Pancreas (tissue), 10 donors: ENCODE data around the gene CD163L1. TPM values are rescaled to one million over a fixed set of nuclear protein-coding genes. Genes with fewer than 3 reads are reported as not detected.
A peak's percentile ranks its signal among the peaks of the same experiment; 100 is the strongest.
"Not testable (repeated sequence)": the region's sequence is repeated elsewhere in the genome, so short reads cannot be mapped to it uniquely, and the experiment has no call there.

Experiments
- ATAC-seq, 4 donors: fragments of 200-7000 bp; cut with Tn5 transposase; one replicate each; pipeline versions ENCODE4 v1.8.0 to v1.9.1; 2020; ENCODE audit warnings: mild to moderate bottlenecking in 4 of 4, moderate library complexity in 4 of 4
- DNase-seq, 6 donors: peaks; one replicate each; pipeline ENCODE4 v3.0.0-alpha.2; 2020
- FAIRE-seq: peaks from 2 replicates; lab custom pipeline; 2012; peaks lifted over from hg19 to GRCh38; lab: Jason Lieb, UNC
- H3K27ac ChIP-seq, 4 donors: fragments of 200-600 bp; sonication (generic); 1 replicate in 3 of 4; 2 replicates in 1 of 4; pipeline versions ENCODE4 v1.5.0 to v1.8.0; 2020
- H3K27me3 ChIP-seq, 4 donors: fragments of 200-600 bp; one replicate each; pipeline ENCODE4 v1.8.0; 2021
- H3K36me3 ChIP-seq, 3 donors: fragments of 200-600 bp; sonication (generic) in 1 of 3; one replicate each; pipeline versions ENCODE4 v1.5.0 to v1.8.0; 2020 to 2021
- H3K4me1 ChIP-seq, 3 donors: fragments of 200-600 bp; one replicate each; pipeline ENCODE4 v1.8.0; 2021
- H3K4me3 ChIP-seq, 4 donors: fragments of 200-600 bp; sonication (generic) in 2 of 4; one replicate each; pipeline versions ENCODE4 v1.5.0 to v1.8.0; 2020 to 2021
- H3K9me3 ChIP-seq, 4 donors: fragments of 200-600 bp; one replicate each; pipeline ENCODE4 v1.8.0; 2021
- CTCF ChIP-seq, 4 donors: fragments of 200-600 bp; sonication (generic) in 3 of 4; IDR thresholded peaks; one replicate each; pipeline versions ENCODE4 v1.5.0 to v1.8.0; 2021; ENCODE audit warnings: antibody characterized with exemption in 4 of 4
- WGBS, 2 donors: extraction: QIAGEN DNeasy Blood & Tissue Kit; methylation state at CpG; one replicate each; pipeline ENCODE4 v1.1.7; 2013; 5-methylcytosine and 5-hydroxymethylcytosine counted together
- intact Hi-C, 3 donors: fragments of 100-400 bp; cut with DNase I; formaldehyde crosslinking; loops; one replicate each; pipeline versions ENCODE4 v1.11.1 to v1.14.2; 2022
- polyA plus RNA-seq, 2 donors: library from polyadenylated mRNA; stranded (reverse); fragments of 200-250 nt; gene quantifications; one replicate each; pipeline ENCODE4 v1.2.3, GENCODE V29; 2013
- total RNA-seq, 6 donors: library from RNA; stranded (reverse); fragmentation: NEBNext Ultra II Directional in 4 of 6; extraction: Animal tissue kit (Norgen Biotek cat#: 25700) in 4 of 6; gene quantifications; one replicate each; pipeline versions ENCODE4 v1.2.1 to v1.2.4, GENCODE V29; 2021 to 2023
- donor health status: healthy with polysubstance abuse.
- donor health status: DM: no; HTN: no; CAD: no; lungs with moderate emphysema.
- donor health status: DM: no; HTN: no; CAD: no.
- donor health status: control.
- donor health status: control.
- donor health status: Bipolar disorder and iron deficiency.
- donor health status: DM: yes; HTN: yes; CAD: no.
- donor health status: DM: no; HTN: no; CAD: no.
- donor health status: DM: no; HTN: no; CAD: no.
- donor health status: DM: yes; HTN: yes; CAD: no.

Gene CD163L1
- total and polyA plus RNA-seq, 8 donors, result 0.43 to 3.8 (median 1.2) TPM

GRCh38 chr12:7439579-7440505, 4.1 kb downstream of the CD163L1 start:
- Histone ChIP-seq H3K27me3 (peaks cover 0 to 4% (median 0%) of the 10 kb centered on the region in 4 donors), H3K4me1 (no peaks in the 10 kb centered on the region), H3K27ac (no peak overlapping the region), H3K4me3 (peak overlapping the region in 3 of 4 donors; percentile 23 to 43 (median 36)), H3K36me3 (no peaks in the 10 kb centered on the region), H3K9me3 (no peaks in the 10 kb centered on the region)
- intact Hi-C loops, result no loop called here
- DNase-seq (peak; percentile 39 to 73 (median 48)), FAIRE-seq (no peak), ATAC-seq (peak; percentile 85 to 97 (median 92))
- TF ChIP-seq CTCF (IDR thresholded peaks at IDR 0.05), result no peak
- WGBS, 2 donors, result 10 to 14% methylated on average over 77 to 84 of the region's 84 CpGs

GRCh38 chr12:7438291-7438995, 5.5 kb downstream of the CD163L1 start:
- H3K9me3 ChIP-seq, H3K4me1 ChIP-seq, ATAC-seq, H3K36me3 ChIP-seq, H3K27ac ChIP-seq, DNase-seq, H3K4me3 ChIP-seq, FAIRE-seq, H3K27me3 ChIP-seq, intact Hi-C loops: not testable (repeated sequence)
- 83 to 92% methylated on average over 8 of the region's 8 CpGs for WGBS, 2 donors

GRCh38 chr12:7437494-7437893, 6.5 kb downstream of the CD163L1 start:
- H3K27me3 ChIP-seq, H3K9me3 ChIP-seq, ATAC-seq, H3K4me3 ChIP-seq, H3K4me1 ChIP-seq, H3K36me3 ChIP-seq, FAIRE-seq, DNase-seq, H3K27ac ChIP-seq, intact Hi-C loops: not testable (repeated sequence)
- 79 to 85% methylated on average over 3 of the region's 3 CpGs for WGBS, 2 donors

GRCh38 chr12:7434670-7435069, 9.3 kb downstream of the CD163L1 start:
- FAIRE-seq (no peak), ATAC-seq (no peak), DNase-seq (no peak)
- H3K36me3 ChIP-seq, result no peaks in the 10 kb centered on the region
- peaks cover 0 to 4% (median 0%) of the 10 kb centered on the region in 4 donors for H3K27me3 ChIP-seq
- no peaks in the 10 kb centered on the region for H3K9me3 ChIP-seq
- no peak overlapping the region for H3K4me3 ChIP-seq
- H3K27ac ChIP-seq, result no peak overlapping the region
- H3K4me1 ChIP-seq, result no peaks in the 10 kb centered on the region
- intact Hi-C loops, result no loop called here
- no peak for TF ChIP-seq CTCF (IDR thresholded peaks at IDR 0.05)

GRCh38 chr12:7433276-7433822, 10.6 kb downstream of the CD163L1 start:
- Histone ChIP-seq H3K4me1 (no peaks in the 10 kb centered on the region), H3K27me3 (peaks cover 0 to 4% (median 0%) of the 10 kb centered on the region in 4 donors), H3K4me3 (no peak overlapping the region), H3K36me3 (no peaks in the 10 kb centered on the region), H3K27ac (no peak overlapping the region), H3K9me3 (no peaks in the 10 kb centered on the region)
- ATAC-seq (no peak), DNase-seq (no peak), FAIRE-seq (no peak)
- intact Hi-C loops, result no loop called here
- TF ChIP-seq CTCF (IDR thresholded peaks at IDR 0.05), result no peak
- 61 to 64% methylated on average over 6 of the region's 6 CpGs for WGBS, 2 donors
